Trophoblast cell (in vitro differentiated cells and primary cell): ENCODE measurements around the gene COL19A1.

Source experiments
- DNase-seq, 2 donors: peaks; one replicate each; pipeline ENCODE4 v3.0.0-alpha.2; 2016
- H2AFZ ChIP-seq: 2 replicates; pipeline ENCODE4 v1.6.1; 2013; ENCODE audit warnings: low read length, moderate library complexity, mild to moderate bottlenecking; ENCODE audit not compliant: insufficient read depth, poor library complexity
- H2AK5ac ChIP-seq: 2 replicates; pipeline ENCODE4 v1.6.1; 2013; ENCODE audit warnings: mild to moderate bottlenecking, low read length
- H2BK120ac ChIP-seq: 2 replicates; pipeline ENCODE4 v1.6.1; 2013; ENCODE audit warnings: low read length, mild to moderate bottlenecking, moderate library complexity; ENCODE audit not compliant: insufficient read depth, poor library complexity
- H2BK12ac ChIP-seq: 2 replicates; pipeline ENCODE4 v1.6.1; 2013; ENCODE audit warnings: mild to moderate bottlenecking, low read length, moderate library complexity
- H2BK5ac ChIP-seq: 2 replicates; pipeline ENCODE4 v1.6.1; 2013; ENCODE audit warnings: low read length, low read depth, moderate library complexity, mild to moderate bottlenecking; ENCODE audit not compliant: poor library complexity
- H3K14ac ChIP-seq: 2 replicates; pipeline ENCODE4 v1.6.1; 2013; ENCODE audit warnings: mild to moderate bottlenecking, low read length
- H3K18ac ChIP-seq: 2 replicates; pipeline ENCODE4 v1.6.1; 2013; ENCODE audit warnings: mild to moderate bottlenecking, low read length
- H3K23ac ChIP-seq: 2 replicates; pipeline ENCODE4 v1.6.1; 2013; ENCODE audit warnings: low read length
- H3K27ac ChIP-seq: 2 replicates; pipeline ENCODE4 v1.5.1; 2013; ENCODE audit warnings: low read depth, mild to moderate bottlenecking, inconsistent platforms, low read length, moderate library complexity
- H3K27me3 ChIP-seq: 2 replicates; pipeline ENCODE4 v1.6.1; 2013; ENCODE audit warnings: inconsistent platforms, mild to moderate bottlenecking, low read length, moderate library complexity; ENCODE audit not compliant: insufficient read depth
- H3K36me3 ChIP-seq, 2 experiments: 1 replicate in 1 of 2; 2 replicates in 1 of 2; pipeline ENCODE4 v1.6.1; 2013; ENCODE audit warnings: low read length in 2 of 2, mild to moderate bottlenecking in 2 of 2, moderate library complexity in 1 of 2; ENCODE audit not compliant: insufficient read depth in 2 of 2, control insufficient read depth in 1 of 2
- H3K4ac ChIP-seq: 2 replicates; pipeline ENCODE4 v1.6.1; 2013; ENCODE audit warnings: low read depth, mild to moderate bottlenecking, low read length, moderate library complexity
- H3K4me1 ChIP-seq, 2 experiments: 1 replicate in 1 of 2; 2 replicates in 1 of 2; pipeline ENCODE4 v1.6.1; 2013; ENCODE audit warnings: low read length in 2 of 2, mild to moderate bottlenecking in 2 of 2, moderate library complexity in 1 of 2; ENCODE audit not compliant: insufficient read depth in 2 of 2, control insufficient read depth in 1 of 2
- H3K4me2 ChIP-seq: 2 replicates; pipeline ENCODE4 v1.6.1; 2013; ENCODE audit warnings: inconsistent platforms, mild to moderate bottlenecking, low read length, moderate library complexity
- H3K4me3 ChIP-seq: 2 replicates; pipeline ENCODE4 v1.5.1; 2013; ENCODE audit warnings: mild to moderate bottlenecking, low read depth, low read length, inconsistent platforms
- H3K79me1 ChIP-seq: one replicate; pipeline ENCODE4 v1.6.1; 2013; ENCODE audit warnings: low read length
- H3K79me2 ChIP-seq: 2 replicates; pipeline ENCODE4 v1.6.1; 2013; ENCODE audit warnings: low read length, mild to moderate bottlenecking; ENCODE audit not compliant: control insufficient read depth, insufficient read depth, poor library complexity
- H3K9ac ChIP-seq: 2 replicates; pipeline ENCODE4 v1.6.1; 2013; ENCODE audit warnings: mild to moderate bottlenecking, low read length
- H3K9me3 ChIP-seq: 2 replicates; pipeline ENCODE4 v1.6.1; 2013; ENCODE audit warnings: low read depth, mild to moderate bottlenecking, control low read depth, inconsistent platforms, low read length; ENCODE audit not compliant: insufficient read depth
- H4K12ac ChIP-seq: 2 replicates; pipeline ENCODE4 v1.6.1; 2013; ENCODE audit warnings: low read depth, mild to moderate bottlenecking, low read length, moderate library complexity
- H4K8ac ChIP-seq: 2 replicates; pipeline ENCODE4 v1.6.1; 2013; ENCODE audit warnings: low read depth, mild to moderate bottlenecking, low read length, moderate library complexity
- H4K91ac ChIP-seq: one replicate; pipeline ENCODE4 v1.6.1; 2013; ENCODE audit warnings: low read depth, mild to moderate bottlenecking, low read length, moderate library complexity
- WGBS: extraction: QIAGEN DNeasy Blood & Tissue Kit; methylation state at CpG from one replicate; pipeline ENCODE4 v1.1.7; 2013; ENCODE audit warnings: missing lambda C conversion rate; ENCODE audit not compliant: insufficient read length, insufficient coverage; ENCODE audit errors: extremely low coverage; 5-methylcytosine and 5-hydroxymethylcytosine counted together

Gene COL19A1

DNA sequence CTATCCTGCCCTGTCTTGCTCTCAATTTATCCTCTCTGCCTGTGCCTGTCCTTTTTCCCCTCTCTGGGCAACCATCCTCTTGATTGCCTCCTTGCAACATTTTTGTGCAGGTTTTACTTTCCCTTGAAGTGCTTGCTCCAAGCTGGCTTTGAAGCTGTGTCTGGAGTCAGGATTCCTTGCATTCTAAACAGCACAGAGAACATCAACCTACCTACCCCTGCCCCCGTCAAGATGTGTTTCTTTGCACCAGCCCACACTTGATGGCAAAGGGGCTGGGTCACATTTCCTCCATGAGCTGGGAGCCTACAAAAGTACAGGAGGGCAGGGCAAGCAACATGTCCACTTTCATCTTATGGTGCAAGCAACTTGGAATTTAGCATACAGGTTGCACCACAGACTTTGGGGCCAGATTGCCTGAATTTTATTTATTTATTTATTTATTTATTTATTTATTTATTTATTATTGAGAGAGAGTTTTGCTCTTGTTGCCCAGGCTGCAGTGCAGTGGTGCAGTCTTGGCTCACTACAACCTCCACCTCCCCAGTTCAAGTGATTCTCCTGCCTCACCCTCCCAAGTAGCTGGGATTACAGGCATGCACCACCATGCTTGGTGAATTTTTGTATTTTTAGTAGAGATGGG lies 206.3 kb downstream of the COL19A1 start:
- H3K79me2 ChIP-seq: no peaks in the 10 kb centered on the region
- no peak overlapping the region for H4K91ac ChIP-seq
- no peak overlapping the region for H4K12ac ChIP-seq
- H2AK5ac ChIP-seq: no peak overlapping the region
- H2AFZ ChIP-seq: no peak overlapping the region
- no peak overlapping the region for H3K9ac ChIP-seq
- H4K8ac ChIP-seq: no peak overlapping the region
- no peaks in the 10 kb centered on the region for H3K9me3 ChIP-seq
- no peaks in the 10 kb centered on the region for H3K36me3 ChIP-seq
- no peak overlapping the region for H2BK12ac ChIP-seq
- H3K27ac ChIP-seq: no peak overlapping the region
- no peak for DNase-seq
- no peak overlapping the region for H3K18ac ChIP-seq
- H3K27me3 ChIP-seq: no peaks in the 10 kb centered on the region
- WGBS: no CpG with 5 or more reads among the region's 1 CpG
- H3K4ac ChIP-seq: no peak overlapping the region
- no peak overlapping the region for H3K14ac ChIP-seq
- peaks cover 0 to 4% of the 10 kb centered on the region in 2 experiments for H3K4me1 ChIP-seq
- H3K79me1 ChIP-seq: no peaks in the 10 kb centered on the region
- H3K23ac ChIP-seq: no peak overlapping the region
- H3K4me2 ChIP-seq: no peak overlapping the region
- H3K4me3 ChIP-seq: no peak overlapping the region
- no peak overlapping the region for H2BK120ac ChIP-seq
- no peak overlapping the region for H2BK5ac ChIP-seq

DNA sequence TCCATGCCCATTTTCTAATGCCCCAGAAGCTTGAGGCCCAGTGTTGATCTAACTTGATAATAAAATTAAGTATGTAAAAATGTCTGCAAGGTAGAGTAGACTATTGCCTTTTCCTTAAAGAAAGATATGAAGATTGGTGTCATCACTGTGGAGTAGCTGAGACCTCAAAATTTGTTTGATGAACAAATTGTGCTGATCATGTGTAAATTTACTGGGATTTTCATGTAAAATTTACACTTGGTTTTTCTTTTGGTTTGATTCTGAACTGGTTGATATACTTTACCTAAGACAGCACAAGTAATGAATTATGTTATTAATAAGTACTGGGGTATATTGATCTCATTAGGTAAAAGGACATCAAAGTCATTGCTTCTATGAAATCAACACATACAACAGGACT lies 207.3 kb downstream of the COL19A1 start:
- no peak overlapping the region for H2BK12ac ChIP-seq
- no peak overlapping the region for H2BK5ac ChIP-seq
- no peak overlapping the region for H3K18ac ChIP-seq
- no peak overlapping the region for H3K14ac ChIP-seq
- peaks cover 0 to 4% of the 10 kb centered on the region in 2 experiments for H3K4me1 ChIP-seq
- H4K91ac ChIP-seq: no peak overlapping the region
- DNase-seq: no peak
- H3K4ac ChIP-seq: no peak overlapping the region
- no peak overlapping the region for H3K4me2 ChIP-seq
- no peaks in the 10 kb centered on the region for H3K9me3 ChIP-seq
- no peak overlapping the region for H2AFZ ChIP-seq
- no peaks in the 10 kb centered on the region for H3K79me2 ChIP-seq
- H3K27me3 ChIP-seq: no peaks in the 10 kb centered on the region
- no peak overlapping the region for H3K4me3 ChIP-seq
- no peak overlapping the region for H4K8ac ChIP-seq
- no peak overlapping the region for H3K9ac ChIP-seq
- H4K12ac ChIP-seq: no peak overlapping the region
- H3K79me1 ChIP-seq: no peaks in the 10 kb centered on the region
- no peak overlapping the region for H3K27ac ChIP-seq
- H3K36me3 ChIP-seq: no peaks in the 10 kb centered on the region
- no peak overlapping the region for H2BK120ac ChIP-seq
- H3K23ac ChIP-seq: no peak overlapping the region
- no peak overlapping the region for H2AK5ac ChIP-seq

DNA sequence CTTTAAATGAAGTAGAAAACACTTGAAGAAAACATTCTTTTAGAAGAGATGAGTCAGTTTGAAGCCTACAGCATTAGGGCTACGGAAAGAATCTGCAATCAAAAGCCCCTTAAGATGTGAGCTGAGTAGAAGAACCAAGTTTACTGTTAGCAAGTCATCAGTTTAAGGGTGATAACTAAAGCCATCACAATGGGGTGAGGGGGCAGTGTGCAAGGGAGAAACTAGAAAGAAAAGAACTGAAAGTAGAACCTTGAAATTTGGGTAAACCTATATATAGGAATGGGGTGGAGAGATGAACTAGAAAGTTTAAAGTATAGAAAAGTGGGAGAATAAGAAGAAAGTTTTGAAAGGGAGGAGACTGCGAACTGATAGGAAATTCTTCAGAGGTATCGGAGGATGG lies 212.9 kb downstream of the COL19A1 start:
- H4K91ac ChIP-seq: no peak overlapping the region
- no peaks in the 10 kb centered on the region for H3K9me3 ChIP-seq
- no peak overlapping the region for H2BK5ac ChIP-seq
- no peak overlapping the region for H2BK12ac ChIP-seq
- H3K4ac ChIP-seq: no peak overlapping the region
- H3K4me3 ChIP-seq: no peak overlapping the region
- H2AK5ac ChIP-seq: no peak overlapping the region
- no peak overlapping the region for H4K12ac ChIP-seq
- no peaks in the 10 kb centered on the region for H3K4me1 ChIP-seq
- no peak overlapping the region for H2BK120ac ChIP-seq
- H4K8ac ChIP-seq: no peak overlapping the region
- DNase-seq: no peak
- H3K79me2 ChIP-seq: no peaks in the 10 kb centered on the region
- H3K36me3 ChIP-seq: no peaks in the 10 kb centered on the region
- H3K14ac ChIP-seq: no peak overlapping the region
- no peak overlapping the region for H3K18ac ChIP-seq
- no peak overlapping the region for H3K23ac ChIP-seq
- WGBS: 100% methylated on average over 2 of the region's 3 CpGs
- no peaks in the 10 kb centered on the region for H3K27me3 ChIP-seq
- no peaks in the 10 kb centered on the region for H3K79me1 ChIP-seq
- no peak overlapping the region for H3K27ac ChIP-seq
- no peak overlapping the region for H3K4me2 ChIP-seq
- no peak overlapping the region for H2AFZ ChIP-seq
- H3K9ac ChIP-seq: no peak overlapping the region

DNA sequence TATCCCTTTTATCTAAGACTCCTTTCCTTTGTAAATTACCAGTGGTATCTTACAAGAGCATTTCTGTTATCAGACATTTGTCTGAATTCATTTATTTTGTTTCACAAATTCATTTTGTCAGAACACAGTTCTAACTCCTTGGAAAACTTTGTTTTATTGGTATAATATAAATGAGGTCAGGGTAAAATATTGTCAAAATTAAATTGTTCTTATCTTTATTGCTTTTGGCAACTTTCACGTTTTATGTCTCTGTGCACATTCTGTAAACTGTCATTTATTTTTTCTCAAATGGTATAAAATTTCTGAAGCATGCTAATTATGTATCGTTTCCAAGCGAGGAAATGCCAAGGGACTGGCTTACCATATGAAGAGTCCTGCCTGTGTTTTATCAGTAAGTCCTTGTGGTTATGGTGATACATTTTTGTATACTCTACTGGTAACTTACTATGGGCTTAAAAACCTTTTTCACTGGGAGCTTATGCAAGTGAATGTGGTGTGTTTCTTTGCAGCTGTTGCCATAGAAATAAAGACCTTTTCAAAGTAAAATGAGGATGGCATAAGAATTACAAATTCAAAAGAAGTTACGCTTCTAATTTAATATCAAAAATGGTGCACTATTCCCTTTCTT lies 214.2 kb downstream of the COL19A1 start:
- no peak overlapping the region for H3K23ac ChIP-seq
- no peak overlapping the region for H3K4me3 ChIP-seq
- H2BK120ac ChIP-seq: no peak overlapping the region
- H3K9me3 ChIP-seq: no peaks in the 10 kb centered on the region
- WGBS: no CpG with 5 or more reads among the region's 4 CpGs
- no peaks in the 10 kb centered on the region for H3K79me2 ChIP-seq
- DNase-seq: no peak
- H3K4ac ChIP-seq: no peak overlapping the region
- no peaks in the 10 kb centered on the region for H3K79me1 ChIP-seq
- no peak overlapping the region for H4K12ac ChIP-seq
- no peak overlapping the region for H2BK5ac ChIP-seq
- no peaks in the 10 kb centered on the region for H3K36me3 ChIP-seq
- H2AFZ ChIP-seq: no peak overlapping the region
- no peak overlapping the region for H3K4me2 ChIP-seq
- no peaks in the 10 kb centered on the region for H3K4me1 ChIP-seq
- no peak overlapping the region for H3K27ac ChIP-seq
- no peak overlapping the region for H2BK12ac ChIP-seq
- no peak overlapping the region for H4K8ac ChIP-seq
- no peaks in the 10 kb centered on the region for H3K27me3 ChIP-seq
- no peak overlapping the region for H3K18ac ChIP-seq
- H3K14ac ChIP-seq: no peak overlapping the region
- H3K9ac ChIP-seq: no peak overlapping the region
- no peak overlapping the region for H4K91ac ChIP-seq
- H2AK5ac ChIP-seq: no peak overlapping the region
